Cardiac fibroblast (primary cell): ENCODE data around the gene SRRM4.

Experiments
- DNase-seq, 2 donors: peaks; one replicate each; pipeline versions ENCODE4 v3.0.0 to v3.0.0-alpha.2; 2010; ENCODE audit warnings: low read depth in 2 of 2
- H3K4me3 ChIP-seq, 2 donors: replicated peaks in 1 of 2; 1 replicate in 1 of 2; 2 replicates in 1 of 2; pipeline ENCODE4 v1.5.1; 2011; ENCODE audit warnings: low read depth in 2 of 2, low read length in 2 of 2, mild to moderate bottlenecking in 2 of 2, moderate library complexity in 1 of 2
- TF ChIP-seq, protein P1 (sequence below): IDR thresholded peaks from one replicate; pipeline ENCODE4 v1.5.1; 2011; ENCODE audit warnings: low read depth, mild to moderate bottlenecking, low read length, inconsistent platforms

The SRRM4 gene

DNA sequence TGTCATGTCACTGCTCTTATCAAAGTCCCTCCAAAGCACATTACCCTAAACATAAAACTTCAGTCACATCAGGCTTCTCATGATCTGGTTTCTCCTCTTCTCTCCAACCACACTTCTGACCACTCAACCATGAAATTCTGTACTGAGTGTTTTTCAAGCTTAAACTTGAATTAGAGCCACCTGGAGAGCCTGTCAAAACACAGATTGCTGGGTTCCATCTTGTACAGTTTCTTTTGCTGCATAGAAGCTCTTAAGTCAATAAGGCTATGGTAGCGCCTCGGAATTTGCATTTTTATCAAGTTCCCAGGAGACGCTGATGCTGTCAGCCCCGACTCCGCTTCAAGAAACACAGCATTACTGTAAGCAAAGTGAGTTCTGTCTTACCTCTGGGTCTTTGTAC, 16.4 kb upstream of the SRRM4 start:
- no peak for DNase-seq
- TF ChIP-seq, protein P1, sequence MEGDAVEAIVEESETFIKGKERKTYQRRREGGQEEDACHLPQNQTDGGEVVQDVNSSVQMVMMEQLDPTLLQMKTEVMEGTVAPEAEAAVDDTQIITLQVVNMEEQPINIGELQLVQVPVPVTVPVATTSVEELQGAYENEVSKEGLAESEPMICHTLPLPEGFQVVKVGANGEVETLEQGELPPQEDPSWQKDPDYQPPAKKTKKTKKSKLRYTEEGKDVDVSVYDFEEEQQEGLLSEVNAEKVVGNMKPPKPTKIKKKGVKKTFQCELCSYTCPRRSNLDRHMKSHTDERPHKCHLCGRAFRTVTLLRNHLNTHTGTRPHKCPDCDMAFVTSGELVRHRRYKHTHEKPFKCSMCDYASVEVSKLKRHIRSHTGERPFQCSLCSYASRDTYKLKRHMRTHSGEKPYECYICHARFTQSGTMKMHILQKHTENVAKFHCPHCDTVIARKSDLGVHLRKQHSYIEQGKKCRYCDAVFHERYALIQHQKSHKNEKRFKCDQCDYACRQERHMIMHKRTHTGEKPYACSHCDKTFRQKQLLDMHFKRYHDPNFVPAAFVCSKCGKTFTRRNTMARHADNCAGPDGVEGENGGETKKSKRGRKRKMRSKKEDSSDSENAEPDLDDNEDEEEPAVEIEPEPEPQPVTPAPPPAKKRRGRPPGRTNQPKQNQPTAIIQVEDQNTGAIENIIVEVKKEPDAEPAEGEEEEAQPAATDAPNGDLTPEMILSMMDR = no peak
- H3K4me3 ChIP-seq = no peak overlapping the region

DNA sequence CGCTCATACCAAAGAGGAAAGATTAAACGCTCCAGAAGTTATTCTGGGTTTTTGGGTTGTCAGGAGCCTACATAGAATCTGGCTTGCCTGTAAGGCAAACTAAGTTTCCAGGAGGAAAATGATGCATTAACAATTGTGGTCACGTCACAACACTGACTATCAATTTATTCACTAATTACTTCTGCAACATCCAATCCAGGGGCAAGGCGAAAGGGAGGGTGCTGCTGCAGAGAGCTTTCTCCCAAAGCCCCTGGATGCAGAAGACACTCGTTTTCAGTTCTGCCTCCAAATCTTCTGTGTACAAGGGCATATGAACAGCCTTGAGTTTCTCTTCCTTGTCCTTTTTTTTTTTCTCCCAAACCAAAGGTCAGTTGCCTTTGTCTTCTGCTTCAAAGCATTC, 10.5 kb upstream of the SRRM4 start:
- no peak overlapping the region for H3K4me3 ChIP-seq
- TF ChIP-seq, protein P1 = no peak
- no peak for DNase-seq

DNA sequence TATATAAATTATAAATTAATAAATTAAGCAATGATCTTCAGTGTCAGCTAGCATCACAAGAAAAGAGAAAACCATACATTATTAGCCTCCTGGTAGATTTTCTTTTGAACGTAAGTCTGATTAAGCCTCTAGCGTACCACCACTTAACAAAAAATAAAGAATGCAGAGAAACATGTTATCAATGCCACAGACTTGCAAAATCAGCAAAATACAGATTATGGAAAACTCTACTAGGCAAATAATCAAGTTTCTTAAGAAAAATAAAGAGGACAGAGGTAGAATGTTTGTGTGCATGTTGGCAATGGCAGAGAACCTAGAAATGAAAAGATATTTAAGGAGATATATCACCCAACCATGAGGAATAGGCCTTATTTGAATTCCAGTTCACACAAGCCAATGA, 8.4 kb upstream of the SRRM4 start:
- H3K4me3 ChIP-seq = no peak overlapping the region
- no peak for DNase-seq
- TF ChIP-seq, protein P1 = no peak

DNA sequence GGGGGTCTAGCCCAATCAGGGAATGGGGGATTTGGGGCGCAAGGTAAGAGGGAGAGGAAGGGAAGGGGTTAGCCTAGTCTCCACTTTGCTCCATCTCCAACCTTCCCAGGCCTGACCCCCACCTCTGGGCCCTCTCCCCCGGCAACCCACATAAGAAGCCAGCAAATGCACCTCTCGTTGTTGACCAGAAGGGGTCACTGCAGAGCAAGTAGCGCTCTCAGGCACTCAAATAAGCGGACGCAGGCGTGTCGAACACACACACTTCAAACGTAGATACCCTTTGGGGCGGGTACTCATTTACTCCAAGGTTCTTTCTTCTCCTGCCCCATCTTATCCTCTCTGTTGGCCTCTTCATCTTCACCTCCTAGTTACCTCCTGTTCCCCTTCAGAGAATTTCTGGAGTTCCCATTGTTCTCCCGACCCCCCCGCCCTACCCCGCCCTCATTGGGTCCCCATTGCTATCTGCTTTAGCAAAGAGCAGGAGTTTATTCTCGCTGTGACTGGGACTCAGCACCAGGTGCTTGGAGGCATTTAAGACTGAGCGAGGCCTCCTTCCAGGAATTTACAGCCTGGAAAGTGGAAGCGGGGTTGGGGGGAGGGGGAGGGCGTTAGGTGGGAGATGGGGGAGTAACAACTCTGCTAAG, 1.5 kb upstream of the SRRM4 start:
- TF ChIP-seq, protein P1 = peak; percentile 81
- DNase-seq = peak; percentile 65 to 67
- no peak overlapping the region for H3K4me3 ChIP-seq

DNA sequence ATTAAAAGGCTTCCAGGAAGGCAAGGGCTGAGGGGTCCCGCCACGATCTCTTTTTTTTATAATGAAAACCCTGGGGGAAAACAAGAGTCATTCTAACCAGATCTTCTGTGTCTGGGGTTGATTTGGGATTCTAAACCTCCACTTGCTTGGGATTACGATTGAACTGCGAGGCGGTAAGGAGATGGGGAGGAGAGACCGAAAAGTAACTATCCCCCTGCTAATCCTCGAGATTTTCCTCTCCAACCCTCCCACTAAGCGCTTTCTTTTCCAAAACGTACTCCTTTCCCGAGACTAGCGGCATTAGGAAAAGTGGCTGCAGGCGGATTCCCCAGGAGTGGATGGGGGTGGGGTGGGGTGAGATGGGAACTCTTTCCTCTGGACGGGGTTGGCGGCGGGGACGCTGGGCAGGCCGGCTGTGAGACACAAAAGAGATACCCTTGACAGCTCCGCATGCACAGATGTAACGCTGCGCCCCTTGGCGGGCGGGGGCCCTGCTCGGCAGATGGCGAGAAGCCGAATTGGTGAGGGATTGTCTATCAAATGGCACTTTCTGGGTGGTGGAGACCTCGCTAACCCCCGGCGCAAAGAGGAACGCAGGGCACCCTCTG, 830 bp upstream of the SRRM4 start:
- no peak for DNase-seq
- no peak overlapping the region for H3K4me3 ChIP-seq
- TF ChIP-seq, protein P1 = no peak

DNA sequence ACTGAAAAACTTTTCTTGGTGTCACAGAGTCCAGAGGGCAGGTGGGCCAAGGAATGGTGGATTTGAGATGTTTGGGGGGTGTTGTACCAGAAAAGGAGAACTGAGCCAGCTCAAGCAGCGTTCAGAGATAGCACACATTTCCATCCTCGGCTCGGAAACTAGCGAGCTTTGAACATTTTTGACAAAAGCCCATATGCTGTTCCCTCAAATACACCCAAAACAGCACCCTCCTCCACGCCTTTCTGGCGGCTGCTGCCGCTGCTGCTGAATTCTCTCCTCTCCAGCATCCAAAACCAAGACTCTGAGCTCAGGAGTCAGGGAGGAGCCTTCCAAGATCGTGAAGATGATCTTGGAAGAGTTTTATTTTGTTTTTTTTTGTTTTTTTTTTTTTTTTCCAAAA, 961 bp downstream of the SRRM4 start:
- no peak overlapping the region for H3K4me3 ChIP-seq
- TF ChIP-seq, protein P1 = no peak
- no peak for DNase-seq
